ENCODE results near the gene ZNF592.

GRCh38 chr15:84773716-84774115 lies 25.3 kb downstream of the ZNF592 start:
- TF ChIP-seq CTCF (IDR thresholded peaks at IDR 0.05) (no peak), ZFX (IDR thresholded peaks at IDR 0.05; ENCODE audit: borderline replicate concordance) (no peak)
